Measurements from ENCODE around the gene KAT6B. TPM values are rescaled to one million over a fixed set of nuclear protein-coding genes. Genes with fewer than 3 reads are reported as not detected.

KAT6B gene
- total RNA-seq, 4 donors from 2014 or later = 34.2 to 84.2 (median 47.3) TPM

GRCh38 chr10:74953214-74953613 lies 126.8 kb downstream of the KAT6B start:
- no peaks in the 10 kb centered on the region for H3K36me3 ChIP-seq
- no peak for DNase-seq (ENCODE audit: low spot score in 2 of 2)
- H3K4me3 ChIP-seq = no peak overlapping the region
- H3K27ac ChIP-seq = peak overlapping the region; percentile 10
- 62% methylated on average over 2 of the region's 2 CpGs for WGBS
- no peak for TF ChIP-seq EP300 (IDR thresholded peaks at IDR 0.05)
- TF ChIP-seq CTCF (IDR thresholded peaks at IDR 0.05) = no peak
- no peak for TF ChIP-seq POLR2A (IDR thresholded peaks at IDR 0.05)
- no peak for TF ChIP-seq POLR2AphosphoS5 (IDR thresholded peaks at IDR 0.05)
- peaks cover 23% of the 10 kb centered on the region for H3K4me1 ChIP-seq
- H3K27me3 ChIP-seq = no peaks in the 10 kb centered on the region
- H3K9me3 ChIP-seq = no peaks in the 10 kb centered on the region

DNA sequence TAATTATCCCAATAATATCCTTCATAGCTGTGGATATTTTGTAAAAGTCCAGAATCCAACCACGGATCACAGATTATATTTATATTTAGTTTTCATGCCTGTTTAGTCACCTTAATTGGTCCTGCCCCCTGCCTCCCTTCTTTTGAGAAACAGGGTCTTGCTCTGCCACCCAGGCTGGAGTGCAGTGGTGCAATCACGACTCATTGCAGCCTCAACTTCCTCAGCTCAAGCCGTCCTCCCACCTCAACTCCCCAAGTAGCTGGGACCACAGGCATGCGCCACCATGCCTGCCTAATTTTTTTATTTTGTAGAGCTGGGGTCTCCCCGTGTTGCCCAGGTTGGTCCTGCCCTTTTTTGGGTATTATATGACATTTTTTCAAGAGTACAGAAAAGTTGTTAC lies 129.4 kb downstream of the KAT6B start:
- Histone ChIP-seq H3K4me1 (peaks cover 12% of the 10 kb centered on the region), H3K27me3 (no peaks in the 10 kb centered on the region), H3K36me3 (no peaks in the 10 kb centered on the region), H3K27ac (no peak overlapping the region), H3K4me3 (no peak overlapping the region), H3K9me3 (no peaks in the 10 kb centered on the region)
- 90% methylated on average over 5 of the region's 5 CpGs for WGBS
- DNase-seq (ENCODE audit: low spot score in 2 of 2) = no peak
- no peak for TF ChIP-seq POLR2AphosphoS5 (IDR thresholded peaks at IDR 0.05)
- TF ChIP-seq EP300 (IDR thresholded peaks at IDR 0.05) = no peak
- no peak for TF ChIP-seq CTCF (IDR thresholded peaks at IDR 0.05)
- TF ChIP-seq POLR2A (IDR thresholded peaks at IDR 0.05) = no peak

DNA sequence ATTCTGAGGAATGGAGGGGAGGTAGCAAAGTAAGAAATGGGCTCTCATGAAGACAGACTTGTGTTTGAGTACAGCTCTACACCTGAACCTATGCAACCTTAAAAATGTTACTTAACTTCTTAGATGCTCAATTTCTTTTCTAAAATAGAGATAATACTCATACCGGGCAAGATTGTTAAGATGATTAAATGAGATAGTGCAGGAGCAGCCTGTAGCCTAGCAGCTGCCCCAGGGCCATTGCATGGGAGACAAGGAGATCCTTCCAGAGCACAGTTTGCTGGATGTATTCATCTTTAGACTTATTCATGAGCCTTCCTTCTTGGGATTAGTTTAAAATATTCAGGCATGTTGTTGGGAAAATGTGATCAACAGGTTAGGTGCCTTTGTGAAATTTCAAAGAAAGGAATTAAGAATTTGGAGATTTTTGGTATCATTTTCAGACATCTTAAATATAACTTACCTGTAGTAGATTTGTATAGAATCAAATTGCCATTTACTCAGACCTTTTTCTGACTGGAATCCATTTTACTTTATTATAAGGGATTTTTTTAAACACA lies 130.2 kb downstream of the KAT6B start:
- no peaks in the 10 kb centered on the region for H3K36me3 ChIP-seq
- no peak for DNase-seq (ENCODE audit: low spot score in 2 of 2)
- TF ChIP-seq POLR2AphosphoS5 (IDR thresholded peaks at IDR 0.05) (no peak), EP300 (IDR thresholded peaks at IDR 0.05) (no peak), POLR2A (IDR thresholded peaks at IDR 0.05) (no peak), CTCF (IDR thresholded peaks at IDR 0.05) (no peak)
- 71% methylated on average over 1 of the region's 1 CpG for WGBS
- no peaks in the 10 kb centered on the region for H3K27me3 ChIP-seq
- H3K9me3 ChIP-seq = no peaks in the 10 kb centered on the region
- no peak overlapping the region for H3K27ac ChIP-seq
- peaks cover 12% of the 10 kb centered on the region for H3K4me1 ChIP-seq
- no peak overlapping the region for H3K4me3 ChIP-seq

GRCh38 chr10:74957285-74957961 lies 131.0 kb downstream of the KAT6B start:
- Histone ChIP-seq H3K27ac (no peak overlapping the region), H3K4me1 (peaks cover 12% of the 10 kb centered on the region), H3K9me3 (no peaks in the 10 kb centered on the region), H3K4me3 (no peak overlapping the region), H3K27me3 (no peaks in the 10 kb centered on the region), H3K36me3 (no peaks in the 10 kb centered on the region)
- no peak for DNase-seq (ENCODE audit: low spot score in 2 of 2)
- 50% methylated on average over 9 of the region's 9 CpGs for WGBS
- TF ChIP-seq POLR2A (IDR thresholded peaks at IDR 0.05) (no peak), CTCF (IDR thresholded peaks at IDR 0.05) (no peak), POLR2AphosphoS5 (IDR thresholded peaks at IDR 0.05) (no peak), EP300 (IDR thresholded peaks at IDR 0.05) (no peak)

DNA sequence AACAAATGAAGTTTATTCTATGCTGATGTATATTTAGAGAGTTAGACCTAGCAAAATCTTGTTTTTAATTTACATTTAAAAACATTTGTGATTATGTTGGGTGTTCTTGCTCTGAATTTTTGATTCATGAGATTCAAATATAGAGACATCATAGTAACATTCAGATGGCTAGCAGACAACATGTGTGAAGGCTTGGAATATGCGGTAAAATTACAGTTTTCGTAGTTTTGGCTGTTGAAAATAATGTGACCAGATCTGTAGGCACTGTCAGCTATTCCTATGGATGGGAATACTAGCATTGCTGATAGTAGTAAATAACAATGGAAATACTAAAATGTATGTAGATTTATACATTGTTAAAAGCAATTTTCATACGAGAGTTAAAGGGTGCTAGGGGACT lies 131.9 kb downstream of the KAT6B start:
- Histone ChIP-seq H3K36me3 (no peaks in the 10 kb centered on the region), H3K4me1 (peaks cover 12% of the 10 kb centered on the region), H3K27me3 (no peaks in the 10 kb centered on the region), H3K4me3 (no peak overlapping the region), H3K9me3 (no peaks in the 10 kb centered on the region), H3K27ac (no peak overlapping the region)
- TF ChIP-seq CTCF (IDR thresholded peaks at IDR 0.05) = no peak
- no peak for TF ChIP-seq POLR2A (IDR thresholded peaks at IDR 0.05)
- TF ChIP-seq POLR2AphosphoS5 (IDR thresholded peaks at IDR 0.05) = no peak
- TF ChIP-seq EP300 (IDR thresholded peaks at IDR 0.05) = no peak
- no peak for DNase-seq (ENCODE audit: low spot score in 2 of 2)
- 94% methylated on average over 3 of the region's 3 CpGs for WGBS
